C4-2B (cell line): ENCODE data around the gene OR5P2.

Experiments used
- ZFX ChIP-seq: fragments of 450-650 bp; IDR thresholded peaks from 2 replicates; pipeline ENCODE4 v1.6.1; 2017
- TF ChIP-seq, protein P1 (sequence below): fragments of 450-650 bp; conservative IDR thresholded peaks from 2 replicates; pipeline ENCODE4 v1.5.1; 2017; ENCODE audit warnings: mild to moderate bottlenecking

DNA sequence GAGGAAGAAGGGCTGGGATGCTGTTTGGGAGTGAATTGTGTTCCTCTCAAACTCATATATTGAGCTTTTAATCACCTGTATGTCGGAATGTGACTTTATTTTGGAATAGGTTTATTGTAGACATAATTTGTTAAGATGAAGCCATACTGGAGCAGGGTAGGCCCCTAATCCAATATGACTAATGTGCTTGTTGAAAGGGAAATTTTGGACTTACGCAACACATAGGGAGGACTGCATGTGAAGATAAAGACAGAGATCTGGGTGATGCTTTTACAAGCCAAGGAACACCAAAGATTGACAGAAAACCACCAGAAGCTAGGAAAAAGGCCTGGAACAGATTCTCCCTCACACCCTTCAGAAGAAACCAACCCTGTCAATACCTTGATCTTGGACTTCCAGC is 47.3 kb downstream of the OR5P2 start:
- TF ChIP-seq, protein P1, sequence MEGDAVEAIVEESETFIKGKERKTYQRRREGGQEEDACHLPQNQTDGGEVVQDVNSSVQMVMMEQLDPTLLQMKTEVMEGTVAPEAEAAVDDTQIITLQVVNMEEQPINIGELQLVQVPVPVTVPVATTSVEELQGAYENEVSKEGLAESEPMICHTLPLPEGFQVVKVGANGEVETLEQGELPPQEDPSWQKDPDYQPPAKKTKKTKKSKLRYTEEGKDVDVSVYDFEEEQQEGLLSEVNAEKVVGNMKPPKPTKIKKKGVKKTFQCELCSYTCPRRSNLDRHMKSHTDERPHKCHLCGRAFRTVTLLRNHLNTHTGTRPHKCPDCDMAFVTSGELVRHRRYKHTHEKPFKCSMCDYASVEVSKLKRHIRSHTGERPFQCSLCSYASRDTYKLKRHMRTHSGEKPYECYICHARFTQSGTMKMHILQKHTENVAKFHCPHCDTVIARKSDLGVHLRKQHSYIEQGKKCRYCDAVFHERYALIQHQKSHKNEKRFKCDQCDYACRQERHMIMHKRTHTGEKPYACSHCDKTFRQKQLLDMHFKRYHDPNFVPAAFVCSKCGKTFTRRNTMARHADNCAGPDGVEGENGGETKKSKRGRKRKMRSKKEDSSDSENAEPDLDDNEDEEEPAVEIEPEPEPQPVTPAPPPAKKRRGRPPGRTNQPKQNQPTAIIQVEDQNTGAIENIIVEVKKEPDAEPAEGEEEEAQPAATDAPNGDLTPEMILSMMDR = no peak
- TF ChIP-seq ZFX = no peak
